ENCODE measurements around the gene SERHL2.
"Not testable (repeated sequence)": the region's sequence is repeated elsewhere in the genome, so short reads cannot be mapped to it uniquely, and the experiment has no call there.

The SERHL2 gene

DNA sequence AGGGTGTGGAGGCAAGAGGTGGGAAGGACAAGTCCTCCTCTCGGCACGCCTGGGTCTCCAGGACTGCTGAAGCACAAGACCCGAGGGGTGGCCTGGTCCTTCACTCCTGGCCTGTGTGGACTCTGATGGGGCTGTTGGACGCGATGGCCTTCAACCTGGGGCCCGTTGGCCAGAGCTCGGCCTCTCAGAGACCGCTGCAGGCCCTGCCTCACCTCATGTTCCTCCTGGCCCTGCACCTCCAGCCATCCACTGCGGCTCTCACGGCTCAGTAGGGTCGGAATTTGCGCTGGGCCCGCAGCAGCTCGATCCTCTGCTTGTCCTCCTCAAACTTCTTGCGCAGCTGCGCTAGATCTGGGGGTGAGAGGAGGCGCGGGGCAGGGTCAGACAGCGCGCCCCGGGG is 20.7 kb downstream of the SERHL2 start:
- not testable (repeated sequence) for DNase-seq (ENCODE audit: low read depth)

DNA sequence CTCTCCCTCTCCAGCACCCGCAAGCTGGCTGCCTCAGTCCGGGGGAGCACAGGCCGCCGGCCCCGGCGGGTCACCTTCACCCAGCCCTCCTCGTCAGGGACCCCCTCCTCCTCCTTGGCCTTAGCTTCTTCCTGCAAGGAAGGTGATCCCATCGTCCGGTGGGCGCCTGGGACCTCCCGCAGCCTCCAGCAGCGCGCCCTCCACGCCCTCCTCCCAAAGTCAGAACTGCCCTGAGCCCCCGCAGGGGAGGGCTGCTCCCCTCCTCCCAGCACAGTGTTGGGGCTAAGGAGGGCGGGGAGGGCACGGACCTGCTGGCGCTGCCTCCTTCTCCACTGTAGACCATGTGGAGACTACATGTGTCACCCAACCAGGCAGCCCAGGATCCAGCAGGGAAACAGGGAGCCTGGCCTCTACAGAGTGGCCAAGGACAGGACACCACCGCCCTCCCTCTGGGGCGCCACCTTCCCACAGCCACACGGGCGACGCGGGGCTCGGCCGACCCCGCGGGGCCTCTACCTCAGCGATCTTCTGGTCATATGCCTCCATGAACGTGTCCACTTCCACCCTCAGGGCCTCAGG is 22.3 kb downstream of the SERHL2 start:
- DNase-seq (ENCODE audit: low read depth) = not testable (repeated sequence)

DNA sequence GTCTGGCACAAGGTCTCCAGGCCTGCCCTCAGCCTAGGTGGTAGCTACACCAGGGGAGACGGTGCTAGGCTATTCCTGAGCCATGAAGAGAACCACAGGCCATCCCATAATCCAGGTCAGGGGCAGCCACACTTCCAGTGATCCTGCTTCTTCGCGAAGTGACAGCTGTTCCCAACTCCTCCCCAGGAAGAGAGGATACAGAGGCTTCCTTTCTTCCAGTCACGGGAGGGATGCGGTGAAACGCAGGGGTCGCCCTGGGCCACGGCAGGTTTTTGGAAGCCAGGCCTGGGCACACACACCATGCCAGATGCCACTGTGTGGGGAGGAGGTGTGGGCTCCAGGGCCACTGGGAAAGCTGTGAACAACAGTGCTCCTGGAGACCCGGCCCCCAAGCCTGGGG is 23.4 kb downstream of the SERHL2 start:
- DNase-seq (ENCODE audit: low read depth) = not testable (repeated sequence)

DNA sequence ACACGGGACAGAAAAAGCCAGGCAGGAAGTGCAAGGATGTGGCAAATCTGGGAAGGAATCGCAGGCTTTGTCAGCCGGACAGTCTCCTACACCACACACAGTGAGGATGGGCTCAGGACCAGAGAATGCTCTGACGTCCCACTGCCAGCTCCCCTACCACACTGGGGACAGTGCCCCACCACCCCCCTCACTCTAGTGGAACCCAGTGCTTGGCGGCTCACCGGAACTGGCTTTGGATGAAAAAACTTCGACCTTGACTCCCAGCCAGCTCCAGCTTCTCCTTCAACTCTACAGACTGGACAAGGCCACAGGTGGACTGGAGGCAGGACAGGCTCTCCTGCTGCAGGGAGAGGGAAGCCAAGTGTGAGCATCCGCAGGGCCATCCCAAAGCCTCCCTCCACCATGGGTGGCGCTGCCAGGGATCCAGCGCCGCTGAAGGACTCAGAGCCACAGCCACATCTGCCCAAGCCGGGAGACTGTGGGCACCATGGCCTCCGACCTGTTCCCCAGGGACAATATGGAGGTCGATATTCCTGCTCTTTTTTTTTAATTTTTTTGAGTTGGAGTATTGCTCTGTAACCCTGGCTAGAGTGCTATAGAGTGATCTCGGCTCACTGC is 24.0 kb downstream of the SERHL2 start:
- no peak for DNase-seq (ENCODE audit: low read depth)

DNA sequence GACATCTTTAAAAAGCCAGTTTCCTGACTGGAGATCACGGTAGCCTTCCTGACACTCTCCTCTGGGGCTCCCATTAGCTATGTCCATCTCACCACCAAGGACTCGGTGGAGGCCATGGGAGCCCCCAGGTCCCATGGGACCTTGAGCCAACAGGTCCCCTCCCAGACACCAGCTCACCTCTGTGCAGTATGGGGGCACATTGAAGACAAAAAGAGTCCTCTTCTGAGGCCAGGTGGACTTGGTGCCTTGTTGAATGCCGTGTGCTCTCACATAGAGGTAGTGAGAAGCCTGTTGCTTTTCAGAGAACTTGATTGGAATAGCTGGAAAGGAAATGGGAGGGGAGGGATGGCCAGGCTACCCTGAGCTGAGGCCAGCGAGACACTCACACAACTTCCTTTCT is 26.3 kb downstream of the SERHL2 start:
- not testable (repeated sequence) for DNase-seq (ENCODE audit: low read depth)

DNA sequence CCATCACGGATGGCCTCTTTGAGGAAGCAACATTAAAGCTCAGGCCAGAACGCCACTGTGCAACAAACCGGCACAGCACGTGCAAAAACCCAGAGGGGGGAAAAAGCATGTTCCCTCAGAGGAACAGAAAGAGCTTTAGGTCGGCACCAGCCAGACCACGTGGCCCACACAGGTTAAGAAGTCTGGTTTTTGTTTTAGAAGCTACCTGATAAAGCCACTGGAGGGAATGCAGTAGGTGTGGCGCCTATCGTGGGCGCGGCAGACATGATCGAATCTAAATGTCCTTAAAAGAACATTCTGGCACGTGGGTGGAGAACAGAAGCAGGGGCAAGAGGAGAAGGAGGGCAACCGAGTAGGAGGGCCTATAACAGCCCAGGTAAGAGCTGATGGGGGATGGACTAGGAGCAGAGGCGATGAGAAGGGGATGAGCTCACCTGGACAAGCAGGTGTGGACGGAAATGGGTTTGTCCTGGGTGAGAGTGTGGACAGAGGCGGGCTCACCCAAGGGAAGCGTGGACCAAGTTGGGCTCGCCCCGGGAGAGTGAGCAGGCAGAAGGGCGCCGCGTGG is 27.5 kb downstream of the SERHL2 start:
- not testable (repeated sequence) for DNase-seq (ENCODE audit: low read depth)

DNA sequence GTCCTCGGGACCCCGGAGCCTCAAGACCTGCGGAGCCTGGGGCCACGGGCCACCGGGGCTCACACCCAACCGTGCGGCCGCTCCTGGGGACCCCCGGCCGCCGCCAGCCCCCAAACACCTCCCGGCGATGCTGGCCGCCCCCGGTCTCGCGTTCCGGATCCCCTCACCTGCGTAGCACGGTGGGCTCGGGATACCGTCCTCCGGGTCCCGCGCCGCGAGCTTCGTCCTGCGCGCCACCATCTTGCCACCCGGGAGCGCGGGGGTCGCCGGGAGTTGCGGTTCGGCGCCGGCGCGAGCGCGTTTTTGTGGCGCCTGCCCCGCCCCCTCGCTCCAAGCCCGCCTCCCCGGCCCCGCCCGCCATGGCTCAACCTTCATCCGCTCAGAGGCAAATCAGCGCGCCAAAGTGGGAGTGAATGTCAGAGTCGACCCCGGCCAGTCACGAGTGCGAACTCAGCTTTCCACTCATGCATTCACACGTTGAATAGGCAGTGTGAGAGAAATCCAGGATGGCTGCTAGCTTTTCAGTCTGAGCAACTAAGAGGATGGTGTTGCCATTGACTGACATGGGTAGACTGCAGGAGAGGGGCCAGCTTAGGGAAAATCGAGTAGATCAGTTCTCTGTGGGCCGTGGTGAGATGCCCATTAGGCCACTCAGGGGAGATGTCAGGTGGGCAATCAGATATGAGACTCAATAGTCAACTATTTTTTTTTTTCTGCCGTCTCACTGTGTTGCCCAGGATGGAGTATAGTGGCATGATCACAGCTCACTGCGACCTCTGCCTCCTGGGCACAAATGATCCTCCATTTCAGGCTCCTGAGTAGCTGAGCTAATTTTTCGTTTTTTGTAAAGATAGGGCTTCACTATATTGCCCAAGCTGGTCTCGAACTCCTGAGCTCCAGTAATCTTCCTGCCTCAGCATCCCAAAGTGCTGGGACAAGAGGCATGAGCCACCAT is 28.3 kb downstream of the SERHL2 start:
- peak; percentile 26 for DNase-seq (ENCODE audit: low read depth)

DNA sequence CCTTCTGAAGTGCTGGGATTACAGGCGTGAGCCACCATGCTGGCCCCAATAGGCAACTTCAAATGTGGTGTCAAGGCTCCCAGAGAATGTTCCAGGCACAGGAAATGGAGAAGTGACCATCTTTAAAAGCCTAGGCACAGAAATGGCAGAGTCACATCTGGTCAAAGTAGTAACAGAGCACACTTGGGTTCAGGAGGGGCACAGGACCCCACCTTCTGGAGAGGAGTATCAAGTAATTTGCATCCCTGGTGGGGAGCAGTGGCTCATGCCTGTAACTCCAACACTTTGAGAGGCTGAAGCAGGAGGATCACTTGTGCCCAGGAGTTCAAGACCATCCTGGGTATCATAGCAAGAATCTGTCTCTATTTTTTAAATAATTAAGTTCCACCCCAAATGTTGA is 29.2 kb downstream of the SERHL2 start:
- DNase-seq (ENCODE audit: low read depth) = no peak

DNA sequence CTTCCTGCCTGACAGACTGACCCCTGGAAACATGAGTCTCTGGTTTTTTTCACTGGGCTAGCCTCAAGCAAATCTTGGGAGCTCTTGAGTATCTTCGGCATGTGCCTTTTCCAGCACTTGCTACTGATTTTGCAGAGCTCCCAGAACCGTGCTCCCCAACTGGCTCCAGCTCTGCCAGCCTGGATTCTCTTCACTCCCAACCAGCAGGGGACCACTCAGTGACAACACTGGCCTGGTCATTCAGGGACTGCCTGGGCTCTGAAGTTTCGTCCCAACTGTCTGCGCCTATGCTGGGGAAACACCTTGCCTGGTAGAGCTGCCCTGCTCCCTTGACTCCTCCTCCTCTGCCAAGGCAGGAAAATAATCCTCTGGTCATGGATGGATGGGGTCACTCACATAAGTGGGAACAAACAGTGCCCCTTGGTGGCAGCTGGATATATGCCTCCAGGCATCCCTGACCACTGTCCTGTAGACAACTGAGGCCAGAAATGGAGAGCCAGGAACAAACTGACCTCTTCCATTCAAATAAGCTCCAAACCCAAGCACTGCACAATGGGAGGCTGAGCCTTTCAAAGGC is 30.7 kb downstream of the SERHL2 start:
- no peak for DNase-seq (ENCODE audit: low read depth)

DNA sequence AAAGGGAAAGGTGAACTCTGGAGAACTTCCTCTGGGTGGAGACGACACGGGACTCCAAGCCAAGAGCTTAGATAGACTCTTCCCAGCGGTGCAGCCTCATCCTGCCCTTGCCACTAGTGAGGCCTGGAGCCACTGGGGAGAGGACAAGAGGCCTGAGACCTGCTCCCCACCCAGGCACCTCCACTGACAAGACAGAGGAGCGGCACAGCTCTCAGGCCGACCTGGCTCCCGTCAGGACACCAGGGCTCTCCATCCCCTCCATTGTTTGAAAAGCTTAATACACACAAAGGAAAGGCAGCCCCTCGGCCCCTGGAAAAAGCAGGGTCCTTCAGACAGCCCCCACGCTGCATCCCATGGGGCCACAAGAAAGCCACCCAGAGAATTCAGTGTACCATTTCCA is 31.3 kb downstream of the SERHL2 start:
- no peak for DNase-seq (ENCODE audit: low read depth)

DNA sequence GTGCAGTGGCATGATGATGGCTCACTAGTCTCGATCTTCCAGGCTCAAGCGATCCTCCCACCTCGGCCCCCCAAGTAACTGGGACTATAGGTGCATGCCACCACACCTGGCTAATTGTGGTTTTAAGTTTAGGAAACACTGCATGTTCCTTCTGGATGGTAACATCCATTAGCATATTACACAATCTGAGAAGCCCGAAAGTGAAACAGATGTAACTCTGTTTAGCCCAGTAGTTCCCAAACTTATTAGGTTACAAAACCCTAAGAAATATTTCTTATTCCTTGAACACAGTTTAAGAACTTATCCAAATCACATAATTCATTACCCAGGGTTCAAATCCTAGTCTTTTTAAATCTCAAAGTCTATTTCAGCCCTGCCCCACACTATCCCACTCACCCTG is 32.6 kb downstream of the SERHL2 start:
- no peak for DNase-seq (ENCODE audit: low read depth)

DNA sequence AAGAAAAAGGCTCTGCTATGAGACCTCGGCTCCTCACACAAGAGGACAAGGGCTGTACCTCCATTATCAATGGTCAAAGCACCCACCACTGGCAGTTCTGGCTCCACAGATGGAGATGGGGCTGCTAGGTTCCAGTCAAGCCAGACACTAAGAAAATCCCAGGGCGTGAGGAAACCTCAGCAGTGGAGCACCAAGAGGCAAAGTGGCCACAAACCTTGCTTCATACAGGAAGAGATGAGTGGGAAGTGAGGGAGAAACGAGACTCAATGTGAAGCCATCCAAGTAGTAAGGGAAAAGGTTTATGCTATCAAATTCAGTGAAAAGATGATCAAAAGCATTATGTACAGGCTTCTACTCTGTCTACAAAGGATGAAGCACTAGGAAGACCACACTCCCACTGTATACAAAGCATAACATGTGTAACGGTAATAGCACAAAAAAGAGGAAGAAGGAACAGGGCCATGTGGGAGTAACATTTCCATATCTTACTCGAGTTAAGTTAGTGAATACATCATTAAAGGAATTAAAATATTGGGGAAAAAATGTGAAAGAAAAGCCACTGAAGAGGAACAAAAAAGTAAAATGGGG is 33.9 kb downstream of the SERHL2 start:
- no peak for DNase-seq (ENCODE audit: low read depth)

DNA sequence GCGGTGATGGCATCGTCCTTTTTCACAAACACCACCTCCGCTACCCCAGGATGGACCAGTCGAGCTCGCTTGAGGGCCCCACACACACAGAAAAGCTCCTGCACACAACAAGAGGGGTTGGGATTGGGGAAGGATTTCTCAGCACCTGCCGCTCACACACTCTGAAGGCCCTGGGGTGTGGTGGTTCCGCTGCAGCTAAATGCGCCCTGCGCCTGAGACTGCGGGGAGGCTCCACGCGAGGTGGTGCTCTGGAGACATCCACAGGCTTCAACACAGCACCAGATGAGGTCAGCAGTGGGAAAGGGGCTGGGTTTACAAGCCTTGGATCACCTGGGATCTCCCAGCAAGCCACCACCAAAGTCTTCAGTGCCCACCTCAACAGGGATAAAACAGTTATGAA is 38.2 kb downstream of the SERHL2 start:
- DNase-seq (ENCODE audit: low read depth) = no peak

DNA sequence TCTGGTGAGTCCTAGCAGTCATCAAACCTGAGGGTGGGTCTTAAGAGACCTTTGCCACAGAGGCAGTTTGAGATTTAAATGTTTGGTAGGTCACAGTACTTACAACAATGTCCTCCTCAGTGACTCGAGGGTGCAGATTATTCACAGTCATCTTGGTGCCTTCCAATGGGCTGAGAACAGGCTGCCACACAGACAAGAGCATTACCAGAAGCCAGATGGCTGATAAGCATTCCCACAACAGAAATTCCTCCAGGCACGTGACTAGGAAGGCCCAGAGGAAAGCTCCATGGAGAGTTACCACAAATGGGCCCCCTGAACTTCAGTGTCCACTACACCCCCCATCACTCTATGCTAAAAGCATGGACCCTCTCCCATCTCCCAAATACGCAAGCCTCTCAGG is 41.7 kb downstream of the SERHL2 start:
- no peak for DNase-seq (ENCODE audit: low read depth)

DNA sequence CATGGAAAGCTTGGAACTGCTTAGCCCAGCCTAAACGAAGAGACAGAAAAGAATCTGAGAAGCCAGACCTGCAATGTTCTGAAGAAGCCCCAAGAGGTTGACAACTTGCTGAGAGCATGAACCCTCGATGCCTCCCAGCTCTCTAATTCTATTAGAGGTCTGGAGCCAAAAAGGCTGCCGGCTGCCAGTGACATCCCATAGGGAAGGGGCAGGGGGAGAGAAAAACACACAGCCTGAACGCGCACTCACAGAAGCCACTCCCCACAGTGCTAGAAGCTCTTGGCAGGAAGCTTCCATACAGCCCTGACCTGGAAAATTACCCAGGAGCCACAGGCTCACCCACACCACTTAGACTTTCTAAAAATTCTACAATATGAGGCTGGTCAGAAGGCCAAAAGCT is 42.6 kb downstream of the SERHL2 start:
- no peak for DNase-seq (ENCODE audit: low read depth)

DNA sequence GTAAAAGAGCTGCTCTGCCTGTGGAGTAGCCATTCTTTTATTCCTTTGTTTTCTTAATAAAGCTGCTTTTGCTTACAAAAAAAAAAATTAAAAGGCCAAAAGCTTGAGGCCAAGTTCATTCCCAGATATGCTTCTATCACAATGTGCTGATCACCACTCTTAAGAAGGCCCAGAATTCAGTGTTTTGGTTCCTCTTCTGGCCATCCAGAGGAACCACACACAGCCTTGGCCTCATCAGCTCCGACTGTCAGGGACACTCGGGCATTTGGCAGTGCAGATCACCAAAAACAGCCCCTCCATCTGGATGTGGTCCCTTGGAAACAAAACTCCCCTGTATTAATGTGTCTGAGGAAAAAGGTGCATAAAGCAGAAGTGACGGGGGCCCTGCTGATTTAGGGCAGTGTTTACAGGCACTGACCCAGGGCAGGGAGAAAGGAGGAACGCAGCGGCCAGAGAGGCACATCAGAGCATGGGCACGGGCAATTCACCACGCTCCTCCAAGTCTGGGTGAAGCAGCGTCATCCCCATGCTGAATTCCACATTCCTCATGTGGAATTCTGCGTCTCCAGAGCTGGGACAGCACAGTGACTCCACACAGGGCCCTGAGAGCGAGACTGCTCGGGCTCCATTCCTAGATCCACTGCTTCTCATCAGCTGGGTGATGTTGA is 43.2 kb downstream of the SERHL2 start:
- DNase-seq (ENCODE audit: low read depth) = no peak

DNA sequence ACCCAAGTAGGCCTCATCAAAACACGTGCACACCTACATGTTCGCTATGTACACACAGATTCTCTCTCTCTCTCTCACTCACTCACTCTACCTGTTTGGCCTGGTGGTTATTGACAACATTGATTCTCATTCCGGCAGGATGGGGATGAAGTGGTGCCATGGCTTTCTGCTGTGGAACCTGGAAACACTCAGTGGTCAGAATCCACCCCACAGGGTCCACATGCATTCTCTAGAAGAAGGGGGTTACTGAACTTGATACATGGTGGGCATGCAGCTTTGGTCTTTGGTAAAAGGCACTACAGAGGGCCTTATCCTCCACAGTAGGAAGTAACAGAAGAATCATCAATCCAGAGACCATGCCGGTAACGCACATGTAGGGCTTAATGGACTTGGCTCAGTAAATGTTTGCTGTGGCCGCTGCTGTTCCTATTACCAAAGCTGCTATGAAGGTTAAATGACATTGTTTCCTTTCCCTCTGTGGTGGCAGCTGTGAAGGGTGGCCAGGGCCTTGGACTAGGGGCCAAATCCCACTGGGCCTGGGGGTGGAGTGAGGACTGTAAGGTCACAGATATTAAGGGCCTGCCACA is 48.2 kb downstream of the SERHL2 start:
- no peak for DNase-seq (ENCODE audit: low read depth)

DNA sequence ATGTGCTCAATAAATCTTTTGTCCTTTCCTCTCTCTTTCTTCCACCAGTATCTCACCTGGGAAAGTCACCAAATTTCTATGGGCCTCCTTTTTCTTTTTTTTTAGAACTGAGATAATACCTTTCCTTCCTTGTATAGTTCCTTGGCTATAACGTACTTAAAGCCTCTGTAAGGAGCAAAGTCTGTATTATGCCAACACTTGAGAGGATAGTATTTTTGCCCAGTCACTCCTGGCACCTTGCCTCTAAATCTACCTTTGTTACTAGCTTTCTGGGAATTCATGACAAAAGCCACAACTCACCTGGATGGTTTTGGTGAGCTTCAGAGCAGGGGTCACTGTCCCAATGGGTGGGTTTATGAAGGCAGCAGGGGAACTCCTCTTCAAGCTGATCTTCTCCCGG is 48.7 kb downstream of the SERHL2 start:
- DNase-seq (ENCODE audit: low read depth) = no peak

DNA sequence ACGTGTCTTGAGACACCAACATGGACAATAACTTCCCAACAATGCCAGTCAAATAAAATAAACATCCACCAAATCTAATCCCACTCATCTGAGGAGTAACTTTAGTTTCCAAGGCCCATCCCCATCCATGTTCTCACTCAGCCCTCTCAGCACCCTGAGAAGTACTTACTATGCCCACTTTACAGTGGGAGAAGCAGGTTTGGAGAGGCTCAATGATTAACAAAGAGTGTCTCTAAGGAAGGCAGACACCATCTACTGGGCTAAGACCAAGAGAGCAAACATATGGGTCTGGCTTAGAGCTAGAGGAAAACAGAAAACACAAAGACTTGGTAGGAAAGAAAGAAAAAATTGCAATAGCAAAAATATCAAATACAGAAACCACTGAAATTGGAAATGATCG is 49.7 kb downstream of the SERHL2 start:
- DNase-seq (ENCODE audit: low read depth) = no peak

DNA sequence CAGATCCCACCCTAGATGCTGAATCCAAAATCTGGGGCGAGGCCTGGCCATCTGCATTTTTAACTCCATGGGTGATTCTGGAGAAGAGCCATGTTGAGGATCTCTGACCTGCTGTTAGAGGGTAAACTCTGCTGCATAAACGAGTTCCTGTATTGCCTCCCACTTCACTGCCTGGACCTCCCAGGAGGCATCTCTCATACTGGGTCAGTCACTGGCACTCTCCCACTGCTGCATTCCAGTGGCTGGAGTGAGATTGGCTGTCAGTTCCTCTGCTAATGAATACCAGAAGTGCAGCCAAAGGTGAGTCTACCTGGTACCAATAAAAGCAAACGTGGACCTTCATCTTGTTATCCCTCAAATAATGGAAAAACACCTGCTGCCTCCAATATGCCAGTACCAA is 50.6 kb downstream of the SERHL2 start:
- DNase-seq (ENCODE audit: low read depth) = no peak

DNA sequence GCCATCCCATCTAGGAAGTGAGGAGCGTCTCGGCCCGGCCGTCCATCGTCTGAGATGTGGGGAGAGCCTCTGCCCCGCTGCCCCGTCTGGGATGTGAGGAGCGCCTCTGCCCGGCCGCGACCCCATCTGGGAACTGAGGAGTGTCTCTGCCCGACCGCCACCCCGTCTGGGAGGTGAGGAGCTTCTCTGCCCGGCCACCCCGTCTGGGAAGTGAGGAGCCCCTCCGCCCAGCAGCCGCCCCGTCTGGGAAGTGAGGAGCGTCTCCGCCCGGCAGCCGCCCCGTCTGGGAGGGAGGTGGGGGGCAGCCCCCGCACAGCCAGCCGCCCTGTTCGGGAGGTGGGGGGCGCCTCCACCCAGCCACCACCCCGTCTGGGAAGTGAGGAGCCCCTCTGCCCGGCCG is 53.9 kb downstream of the SERHL2 start:
- not testable (repeated sequence) for DNase-seq (ENCODE audit: low read depth)

Measured in HS-27A (cell line).